GM19240 (cell line): ENCODE results near the gene ACOD1.
A peak's percentile ranks its signal among the peaks of the same experiment; 100 is the strongest.

Experiments used
- DNase-seq: peaks from one replicate; pipeline ENCODE4 v3.0.0; 2011; ENCODE audit warnings: low spot score; ENCODE audit not compliant: insufficient read length

Gene ACOD1

DNA sequence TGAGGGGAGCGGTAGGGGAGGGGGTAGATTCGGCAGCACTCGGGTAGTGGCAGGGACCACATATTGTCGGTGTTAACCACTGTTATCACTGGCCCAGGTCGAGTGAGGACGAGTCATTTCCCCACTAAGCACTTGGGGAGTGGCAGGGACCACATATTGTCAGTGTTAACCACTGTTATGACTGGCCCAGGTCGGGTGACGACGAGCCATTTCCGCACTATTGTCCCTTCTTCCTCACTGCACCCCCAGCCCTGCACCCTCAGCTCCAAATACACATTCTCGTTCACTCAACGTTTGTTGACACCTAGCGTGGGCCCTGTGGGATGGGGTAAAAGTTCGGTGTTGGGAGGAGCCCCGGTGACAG is 43.1 kb downstream of the ACOD1 start:
- DNase-seq, result peak; percentile 29

DNA sequence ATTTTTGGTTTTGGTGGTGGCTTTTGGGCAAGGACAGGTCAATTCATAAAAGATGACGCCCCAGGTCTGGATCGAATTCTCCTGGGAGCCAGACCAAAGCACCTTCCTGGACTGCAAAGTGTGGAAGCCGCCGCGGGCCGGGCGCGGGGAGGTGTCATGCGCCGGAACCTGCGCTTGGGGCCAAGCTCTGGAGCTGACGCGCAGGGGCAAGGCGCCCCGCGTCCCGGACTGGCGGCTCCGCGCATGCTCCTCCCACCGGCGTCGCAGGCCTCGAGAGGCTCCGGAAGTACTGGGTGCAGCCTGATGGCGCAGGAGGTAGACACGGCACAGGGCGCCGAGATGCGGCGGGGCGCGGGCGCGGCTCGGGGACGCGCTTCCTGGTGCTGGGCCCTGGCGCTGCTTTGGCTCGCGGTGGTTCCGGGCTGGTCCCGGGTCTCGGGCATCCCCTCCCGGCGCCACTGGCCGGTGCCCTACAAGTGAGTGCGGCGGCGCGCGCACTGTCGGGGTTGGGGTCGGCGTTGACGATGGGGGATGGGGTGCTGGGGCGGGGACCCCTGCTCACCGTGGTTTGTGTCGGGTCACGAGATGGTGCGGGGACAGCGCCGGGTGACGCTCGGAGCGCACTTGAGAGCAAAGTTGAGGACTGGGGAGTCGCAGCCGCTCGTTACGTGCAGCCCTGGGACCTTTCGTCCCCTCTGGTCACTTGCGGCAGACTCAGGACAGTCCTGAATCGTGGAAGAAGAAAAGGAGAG is 43.7 kb downstream of the ACOD1 start, which contains the start of gene CLN5:
TSS of gene CLN5 (plus strand) at position 286 of the 752 bp plus-strand sequence. CDS start at position 304, 18 bp downstream.
- DNase-seq, result peak; percentile 84

- DNase-seq, result no peak
These were observed 44.3 kb downstream of the ACOD1 start for GRCh38 chr13:76992548-76993001.

DNA sequence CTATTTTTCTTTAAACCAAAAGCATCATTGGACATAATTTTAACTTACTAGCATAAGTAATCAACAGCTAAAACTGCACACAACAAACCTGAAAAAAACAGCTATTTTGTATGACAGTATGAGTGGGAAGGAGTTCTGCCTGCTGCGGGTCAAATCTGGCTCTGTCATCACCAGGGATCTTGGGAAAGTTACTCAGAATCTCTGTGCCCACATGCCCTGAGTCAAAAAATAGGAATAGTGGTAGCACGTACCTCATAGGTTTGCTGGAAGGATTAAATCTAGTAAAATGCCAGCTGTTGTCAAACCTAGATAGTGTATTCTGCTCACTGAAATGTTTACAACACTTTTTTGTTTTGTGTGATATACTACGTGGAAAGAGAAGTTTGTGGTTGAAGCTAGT is 44.7 kb downstream of the ACOD1 start:
- no peak for DNase-seq

GRCh38 chr13:76993473-76993872 is 45.2 kb downstream of the ACOD1 start:
- DNase-seq, result no peak

DNA sequence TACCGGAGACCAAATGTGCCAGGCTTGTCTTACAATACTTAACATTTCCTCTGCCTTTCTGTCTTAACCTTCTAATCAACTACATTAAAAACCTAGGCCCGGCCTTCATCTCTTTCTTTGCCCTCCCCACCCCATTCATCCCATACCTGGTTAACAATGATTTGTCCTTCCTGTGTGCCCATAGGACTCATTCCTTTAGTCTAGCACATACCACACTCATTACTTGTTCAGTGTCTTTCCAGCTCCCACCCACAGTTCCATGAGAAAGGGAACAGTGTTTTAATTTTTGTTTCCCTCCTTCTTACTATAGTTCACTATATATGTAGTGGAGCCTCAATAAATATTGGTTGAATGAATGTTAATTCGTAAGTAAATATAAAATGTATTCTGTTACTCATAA is 46.0 kb downstream of the ACOD1 start:
- DNase-seq, result no peak

DNA sequence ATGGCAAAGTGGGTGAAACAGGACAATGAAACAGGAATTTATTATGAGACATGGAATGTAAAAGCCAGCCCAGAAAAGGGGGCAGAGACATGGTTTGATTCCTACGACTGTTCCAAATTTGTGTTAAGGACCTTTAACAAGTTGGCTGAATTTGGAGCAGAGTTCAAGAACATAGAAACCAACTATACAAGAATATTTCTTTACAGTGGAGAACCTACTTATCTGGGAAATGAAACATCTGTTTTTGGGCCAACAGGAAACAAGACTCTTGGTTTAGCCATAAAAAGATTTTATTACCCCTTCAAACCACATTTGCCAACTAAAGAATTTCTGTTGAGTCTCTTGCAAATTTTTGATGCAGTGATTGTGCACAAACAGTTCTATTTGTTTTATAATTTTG is 52.2 kb downstream of the ACOD1 start:
- no peak for DNase-seq

DNA sequence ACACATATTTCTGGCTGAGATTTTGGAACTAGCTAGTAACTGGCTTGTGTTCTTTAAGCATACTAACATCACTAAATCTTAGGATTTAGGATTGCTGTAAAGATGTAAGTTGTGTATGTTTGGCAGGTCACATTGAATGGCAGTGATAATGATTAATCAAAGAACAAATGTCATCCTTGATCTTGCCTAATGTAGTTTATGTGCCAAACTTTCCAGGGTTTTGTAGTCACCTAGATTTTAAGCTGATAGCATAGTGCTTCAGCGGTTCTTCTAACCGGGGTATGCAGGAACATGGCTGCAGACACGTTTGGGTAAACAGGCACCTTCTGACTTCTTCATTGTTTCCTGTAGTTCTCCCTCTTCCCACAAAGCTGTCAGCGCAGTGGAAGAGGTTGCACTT is 53.2 kb downstream of the ACOD1 start:
- no peak for DNase-seq

- DNase-seq, result no peak
These were observed 53.8 kb downstream of the ACOD1 start for GRCh38 chr13:77001963-77002587.

GRCh38 chr13:77002590-77003190 is 54.4 kb downstream of the ACOD1 start:
- DNase-seq, result no peak
